HCT116 (cell line): ENCODE measurements around the gene TMEM126A. TPM values are rescaled to one million over a fixed set of nuclear protein-coding genes. Genes with fewer than 3 reads are reported as not detected.

ENCODE experiments used
- ATAC-seq: fragments of 200-7000 bp; cut with Tn5 transposase; 2 replicates; pipeline ENCODE4 v1.9.1; 2020; ENCODE audit warnings: mild to moderate bottlenecking, moderate library complexity
- BruUV-seq: library from RNA; stranded (reverse); fragments of 400-500 nt; replicated peaks from 2 replicates; lab custom pipeline; 2021; lab: Mats Ljungman, UMichigan
- CTCF ChIA-PET: fragments of 300-600 bp; sonication (Branson Sonifier 250); formaldehyde crosslinking; loops from one replicate; lab custom pipeline; 2021; ENCODE audit warnings: antibody characterized with exemption; lab: Charles Lee
- POLR2A ChIA-PET: fragments of 300-600, 350-600 bp; sonication (Branson Sonifier 250); formaldehyde crosslinking; loops from one replicate; lab custom pipeline; 2021; ENCODE audit warnings: antibody characterized with exemption; lab: Charles Lee
- RAD21 ChIA-PET, 2 experiments: fragments of 300-600 bp; sonication (Branson Sonifier 250); formaldehyde crosslinking; loops; one replicate each; lab custom pipeline; 2023; ENCODE audit warnings: low total read pairs in 2 of 2; ENCODE audit not compliant: uncharacterized antibody in 2 of 2, unreplicated experiment in 2 of 2, low non-redundant PET in 1 of 2; lab: Charles Lee
- DNase-seq: peaks from one replicate; pipeline ENCODE4 v3.0.0-alpha.2; 2010; ENCODE audit warnings: low read depth, low spot score
- H2AFZ ChIP-seq: fragments of 200-600 bp; shearing (Covaris generic), sonication (generic); 2 replicates; pipeline ENCODE4 v1.6.1; 2017; ENCODE audit warnings: low read depth, mixed run types, mixed read lengths, antibody characterized with exemption, low read length; ENCODE audit not compliant: poor library complexity, severe bottlenecking
- H3K27ac ChIP-seq: 2 replicates; pipeline ENCODE4 v1.5.1; 2012; ENCODE audit warnings: low read depth, low read length
- H3K27me3 ChIP-seq: fragments of 200-600 bp; sonication (generic); 2 replicates; pipeline ENCODE4 v1.6.1; 2016; ENCODE audit warnings: mixed run types, low read length, mixed read lengths; ENCODE audit not compliant: insufficient read depth
- H3K36me3 ChIP-seq, 2 experiments: fragments of 200-500 bp in 1 of 2; fragments of 200-600 bp in 1 of 2; sonication (Bioruptor generic) in 1 of 2; sonication (generic) in 1 of 2; 2 replicates each; pipeline versions ENCODE4 v1.5.1 to v1.6.1; 2014 to 2016; ENCODE audit warnings: low read length in 2 of 2, inconsistent platforms in 1 of 2, mixed read lengths in 1 of 2, mixed run types in 1 of 2; ENCODE audit not compliant: insufficient read depth in 2 of 2, control insufficient read depth in 1 of 2
- H3K4me1 ChIP-seq, 2 experiments: fragments of 200-600 bp in 1 of 2; sonication (generic) in 1 of 2; 2 replicates each; pipeline versions ENCODE4 v1.5.1 to v1.6.1; 2012 to 2017; ENCODE audit warnings: low read length in 2 of 2, inconsistent platforms in 1 of 2, mild to moderate bottlenecking in 1 of 2, mixed read lengths in 1 of 2, mixed run types in 1 of 2, moderate library complexity in 1 of 2; ENCODE audit not compliant: insufficient read depth in 2 of 2, control insufficient read depth in 1 of 2
- H3K4me2 ChIP-seq: fragments of 200-600 bp; sonication (generic); 2 replicates; pipeline ENCODE4 v1.6.1; 2017; ENCODE audit warnings: mixed run types, low read length, mixed read lengths
- H3K4me3 ChIP-seq, 2 experiments: fragments of 200-600 bp in 1 of 2; sonication (generic) in 1 of 2; replicated peaks in 1 of 2; 2 replicates each; pipeline ENCODE4 v1.5.1; 2011 to 2016; ENCODE audit warnings: low read length in 2 of 2, control low read depth in 1 of 2, low read depth in 1 of 2, mild to moderate bottlenecking in 1 of 2, mixed read lengths in 1 of 2, mixed run types in 1 of 2
- H3K79me2 ChIP-seq: fragments of 200-600 bp; sonication (generic); 2 replicates; pipeline ENCODE4 v1.6.1; 2017; ENCODE audit warnings: mild to moderate bottlenecking, mixed run types, low read length, moderate library complexity, mixed read lengths; ENCODE audit not compliant: insufficient read depth
- H3K9ac ChIP-seq: fragments of 200-600 bp; sonication (generic); 2 replicates; pipeline ENCODE4 v1.6.1; 2016; ENCODE audit warnings: low read length, mixed read lengths
- H3K9me2 ChIP-seq: fragments of 200-600 bp; sonication (generic), shearing (Covaris generic); 2 replicates; pipeline ENCODE4 v1.6.1; 2017; ENCODE audit warnings: mixed run types, mild to moderate bottlenecking, moderate library complexity; ENCODE audit not compliant: insufficient read depth
- H3K9me3 ChIP-seq, 2 experiments: fragments of 200-500 bp in 1 of 2; fragments of 200-600 bp in 1 of 2; sonication (Bioruptor generic) in 1 of 2; sonication (generic) in 1 of 2; 2 replicates each; pipeline ENCODE4 v1.6.1; 2014 to 2017; ENCODE audit warnings: low read length in 2 of 2, mixed read lengths in 2 of 2, inconsistent platforms in 1 of 2, low read depth in 1 of 2, mild to moderate bottlenecking in 1 of 2, mixed run types in 1 of 2, moderate library complexity in 1 of 2; ENCODE audit not compliant: control insufficient read depth in 1 of 2, insufficient read depth in 1 of 2
- H4K20me1 ChIP-seq: fragments of 200-600 bp; sonication (generic), shearing (Covaris generic); 2 replicates; pipeline ENCODE4 v1.6.1; 2017; ENCODE audit warnings: mixed run types, mild to moderate bottlenecking, moderate library complexity; ENCODE audit not compliant: insufficient read depth
- ATF3 ChIP-seq: IDR thresholded peaks from 2 replicates; pipeline ENCODE4 v1.6.1; 2012
- CTCF ChIP-seq, 3 experiments: fragments of 200-600 bp in 1 of 3; sonication (generic) in 1 of 3; IDR thresholded peaks in 2 of 3; conservative IDR thresholded peaks in 1 of 3; 2 replicates each; pipeline ENCODE4 v1.5.1; 2012 to 2017; ENCODE audit warnings: low read depth in 2 of 3, low read length in 2 of 3, antibody characterized with exemption in 1 of 3, borderline replicate concordance in 1 of 3, control low read depth in 1 of 3, mild to moderate bottlenecking in 1 of 3, mixed read lengths in 1 of 3, mixed run types in 1 of 3, moderate library complexity in 1 of 3; ENCODE audit not compliant: insufficient read depth in 1 of 3
- EGR1 ChIP-seq: IDR thresholded peaks from 2 replicates; pipeline ENCODE4 v1.6.1; 2012; ENCODE audit warnings: low read depth
- ELF1 ChIP-seq: IDR thresholded peaks from 2 replicates; pipeline ENCODE4 v1.6.1; 2012; ENCODE audit warnings: low read depth, borderline replicate concordance
- EZH2 ChIP-seq: fragments of 200-600 bp; sonication (generic); IDR thresholded peaks from 2 replicates; pipeline ENCODE4 v1.6.1; 2017; ENCODE audit warnings: antibody characterized with exemption, mixed run types
- EZH2phosphoT487 ChIP-seq: fragments of 200-600 bp; IDR thresholded peaks from 2 replicates; pipeline ENCODE4 v1.6.1; 2018; ENCODE audit warnings: antibody characterized with exemption, borderline replicate concordance
- FOSL1 ChIP-seq: IDR thresholded peaks from 2 replicates; pipeline ENCODE4 v1.6.1; 2012; ENCODE audit warnings: low read depth
- JUND ChIP-seq: IDR thresholded peaks from 2 replicates; pipeline ENCODE4 v1.6.1; 2012
- POLR2A ChIP-seq: IDR thresholded peaks from 2 replicates; pipeline ENCODE4 v1.7.0; 2011; ENCODE audit warnings: borderline replicate concordance; ENCODE audit not compliant: insufficient read depth, insufficient read length; ENCODE audit errors: extremely low read depth
- POLR2AphosphoS5 ChIP-seq: IDR thresholded peaks from 2 replicates; pipeline ENCODE4 v1.6.1; 2011; ENCODE audit warnings: mild to moderate bottlenecking, low read depth, low read length, moderate library complexity
- RAD21 ChIP-seq: IDR thresholded peaks from 2 replicates; pipeline ENCODE4 v1.6.1; 2012; ENCODE audit warnings: low read depth, mild to moderate bottlenecking
- REST ChIP-seq: IDR thresholded peaks from 2 replicates; pipeline ENCODE4 v1.6.1; 2012; ENCODE audit warnings: low read depth
- SP1 ChIP-seq: IDR thresholded peaks from 2 replicates; pipeline ENCODE4 v1.6.1; 2012; ENCODE audit warnings: low read depth
- SRF ChIP-seq: IDR thresholded peaks from 2 replicates; pipeline ENCODE4 v1.6.1; 2012; ENCODE audit warnings: low read depth
- TCF7L2 ChIP-seq: IDR thresholded peaks from 2 replicates; pipeline ENCODE4 v1.7.0; 2011; ENCODE audit warnings: borderline replicate concordance, inconsistent platforms; ENCODE audit not compliant: insufficient read depth, insufficient read length; ENCODE audit errors: extremely low read depth
- YY1 ChIP-seq: IDR thresholded peaks from 2 replicates; pipeline ENCODE4 v1.6.1; 2011; ENCODE audit warnings: low read length, low read depth, moderate library complexity, mild to moderate bottlenecking; ENCODE audit not compliant: insufficient replicate concordance; ENCODE audit errors: extremely low read depth
- ZFX ChIP-seq: fragments of 450-650 bp; IDR thresholded peaks from 2 replicates; pipeline ENCODE4 v1.6.1; 2017
- ZNF274 ChIP-seq: fragments of 200-500 bp; sonication (Bioruptor generic); IDR thresholded peaks from 2 replicates; pipeline ENCODE4 v1.6.1; 2014; ENCODE audit warnings: mild to moderate bottlenecking, low read depth, low read length, inconsistent platforms
- intact Hi-C: fragments of 100-400 bp; cut with micrococcal nuclease; formaldehyde crosslinking; loops from 2 replicates; pipeline ENCODE4 v1.10.0; 2022
- total RNA-seq: library from RNA; stranded (reverse); gene quantifications from one replicate; pipeline ENCODE4 v1.2.1, GENCODE V29; 2021; ENCODE audit not compliant: unreplicated experiment

Gene TMEM126A
- total RNA-seq, 1 experiment from 2014 or later, result 24.1 TPM

DNA sequence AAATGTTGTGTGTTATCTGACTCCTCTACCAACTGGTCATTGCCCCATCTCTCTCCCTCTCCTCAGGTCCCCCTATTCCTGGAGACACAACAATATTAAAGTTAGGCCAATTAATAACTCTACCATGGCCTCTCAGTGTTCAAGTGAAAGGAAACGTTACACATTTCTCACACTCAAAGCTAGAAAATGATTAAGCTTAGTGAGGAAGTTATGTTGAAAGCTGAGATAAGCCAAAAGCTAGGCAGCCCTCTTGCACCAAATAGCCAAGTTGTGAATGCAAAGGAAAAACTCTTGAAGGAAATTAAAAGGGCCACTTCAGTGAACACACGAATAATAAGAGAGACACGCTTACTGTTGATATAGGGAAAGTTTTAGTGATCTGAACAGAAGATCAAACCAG lies 27.5 kb upstream of the TMEM126A start (continued):
- TF ChIP-seq REST, result no peak
- no peak for TF ChIP-seq SRF
- TF ChIP-seq YY1, result no peak
- no peak for TF ChIP-seq SP1
- no peak for TF ChIP-seq POLR2A

- Histone ChIP-seq H3K9me3 (no peaks in the 10 kb centered on the region), H3K79me2 (peaks cover 31% of the 10 kb centered on the region), H4K20me1 (no peaks in the 10 kb centered on the region), H3K4me2 (no peak overlapping the region), H3K4me1 (peaks cover 6 to 19% of the 10 kb centered on the region in 2 experiments; a peak in 3 of 4 replicates), H3K9ac (no peak overlapping the region), H3K27me3 (no peaks in the 10 kb centered on the region), H3K36me3 (peaks cover 0 to 2% of the 10 kb centered on the region in 2 experiments; a peak in 1 of 4 replicates), H3K4me3 (no peak overlapping the region), H3K9me2 (no peaks in the 10 kb centered on the region), H3K27ac (no peak overlapping the region), H2AFZ (no peak overlapping the region)
- CTCF ChIA-PET, result no interaction called here
- no peak for ATAC-seq
- intact Hi-C loops, result no loop called here
- POLR2A ChIA-PET, result no interaction called here
- DNase-seq, result no peak
- TF ChIP-seq CTCF (IDR thresholded peaks at IDR 0.05 in 2 of 3, conservative IDR thresholded peaks at IDR 0.05 in 1 of 3; ENCODE audit: borderline replicate concordance in 1 of 3, insufficient read depth in 1 of 3, low read depth in 2 of 3, low read length in 2 of 3) (no peak), REST (no peak), EGR1 (no peak), TCF7L2 (no peak), ZFX (no peak), JUND (no peak), ATF3 (no peak), FOSL1 (no peak), ELF1 (no peak), POLR2AphosphoS5 (no peak), SRF (no peak), ZNF274 (no peak), EZH2 (no peak), RAD21 (no peak), EZH2phosphoT487 (no peak)
- RAD21 ChIA-PET, result no interaction called here
- BruUV-seq, result no TSS peak
Observed at GRCh38 chr11:85626496-85626895, 21.3 kb upstream of the TMEM126A start.
